ENCODE results near the gene WBP1L.
"Not testable (repeated sequence)": the region's sequence is repeated elsewhere in the genome, so short reads cannot be mapped to it uniquely, and the experiment has no call there.

WBP1L gene

GRCh38 chr10:102753718-102754117 is 10.0 kb downstream of the WBP1L start:
- in situ Hi-C loops (cut with MboI; ENCODE audit: low pct_unique_long_range_greater_than_20kb, low sequenced_read_pairs, unreplicated experiment): no loop called here
- no peak for TF ChIP-seq CTCF (IDR thresholded peaks at IDR 0.05; ENCODE audit: extremely low read depth, insufficient read depth, missing control alignments)
- DNase-seq (ENCODE audit: low spot score): no peak

GRCh38 chr10:102757323-102757722 is 13.6 kb downstream of the WBP1L start:
- DNase-seq (ENCODE audit: low spot score): no peak
- in situ Hi-C loops (cut with MboI; ENCODE audit: low pct_unique_long_range_greater_than_20kb, low sequenced_read_pairs, unreplicated experiment): no loop called here
- TF ChIP-seq CTCF (IDR thresholded peaks at IDR 0.05; ENCODE audit: extremely low read depth, insufficient read depth, missing control alignments): no peak

DNA sequence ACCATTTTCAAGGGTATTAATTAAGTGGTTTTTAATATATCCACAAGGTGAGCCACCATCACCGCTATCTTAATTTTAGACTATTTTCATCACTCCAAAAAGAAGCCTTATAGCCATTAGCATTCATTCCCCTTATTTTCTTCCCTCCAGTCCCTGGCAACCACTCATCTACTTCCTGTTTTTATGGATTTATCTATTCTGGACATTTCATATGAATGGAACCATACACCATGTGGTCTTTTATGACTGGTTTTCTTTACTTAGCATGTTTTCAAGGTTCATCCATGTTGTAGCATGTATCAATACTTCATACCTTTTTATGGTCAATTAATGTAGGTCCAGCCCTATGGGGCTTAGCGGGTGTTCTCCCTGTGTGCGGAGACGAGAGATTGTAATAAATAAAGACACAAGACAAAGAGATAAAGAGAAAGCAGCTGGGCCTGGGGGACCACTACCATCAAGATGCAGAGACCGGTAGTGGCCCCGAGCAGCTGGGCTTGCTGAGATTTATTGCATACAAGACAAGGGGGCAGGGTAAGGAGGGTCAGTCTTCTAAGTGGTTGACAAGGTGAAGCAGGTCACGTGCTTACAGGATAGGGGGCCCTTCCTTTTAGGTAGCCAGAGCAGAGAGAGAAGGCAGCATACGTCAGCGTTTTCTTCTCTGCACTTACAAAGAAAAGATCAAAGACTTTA is 14.6 kb downstream of the WBP1L start:
- TF ChIP-seq CTCF (IDR thresholded peaks at IDR 0.05; ENCODE audit: extremely low read depth, insufficient read depth, missing control alignments): no peak
- no peak for DNase-seq (ENCODE audit: low spot score)
- in situ Hi-C loops (cut with MboI; ENCODE audit: low pct_unique_long_range_greater_than_20kb, low sequenced_read_pairs, unreplicated experiment): no loop called here

DNA sequence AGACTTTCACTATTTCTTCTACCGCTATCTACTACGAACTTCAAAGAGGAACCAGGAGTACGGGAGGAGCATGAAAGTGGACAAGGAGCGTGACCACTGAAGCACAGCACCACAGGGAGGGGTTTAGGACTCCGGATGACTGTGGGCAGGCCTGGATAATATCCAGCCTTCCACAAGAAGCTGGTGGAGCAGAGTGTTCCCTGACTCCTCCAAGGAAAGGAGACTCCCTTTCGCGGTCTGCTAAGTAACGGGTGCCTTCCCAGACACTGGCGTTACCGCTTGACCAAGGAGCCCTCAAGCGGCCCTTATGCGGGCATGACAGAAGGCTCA is 15.2 kb downstream of the WBP1L start:
- DNase-seq (ENCODE audit: low spot score): not testable (repeated sequence)

GRCh38 chr10:102759497-102760210 is 15.9 kb downstream of the WBP1L start:
- in situ Hi-C loops (cut with MboI; ENCODE audit: low pct_unique_long_range_greater_than_20kb, low sequenced_read_pairs, unreplicated experiment): no loop called here
- no peak for TF ChIP-seq CTCF (IDR thresholded peaks at IDR 0.05; ENCODE audit: extremely low read depth, insufficient read depth, missing control alignments)
- DNase-seq (ENCODE audit: low spot score): no peak

More for the DNA sequence above, 15.2 kb downstream of the WBP1L start:
- in situ Hi-C loops (cut with MboI; ENCODE audit: low pct_unique_long_range_greater_than_20kb, low sequenced_read_pairs, unreplicated experiment): not testable (repeated sequence)

DNA sequence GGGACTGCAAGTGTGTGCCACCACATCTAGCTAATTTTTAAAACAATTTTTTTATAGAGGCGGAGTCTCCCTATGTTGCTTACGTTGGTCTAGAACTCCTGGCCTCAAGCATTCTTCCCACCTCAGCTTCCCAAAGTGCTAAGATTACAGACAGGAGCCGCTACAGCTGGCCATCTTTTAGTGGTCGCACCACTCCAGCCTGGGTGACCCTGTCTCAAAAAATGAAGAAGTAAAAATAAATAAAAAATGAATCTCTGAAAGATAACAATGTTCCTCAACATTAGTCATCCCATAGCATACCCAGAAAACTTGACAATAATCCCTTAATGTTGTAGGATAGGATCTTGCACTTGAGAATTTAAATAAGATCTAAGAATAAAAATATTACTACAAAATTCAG is 18.2 kb downstream of the WBP1L start:
- no peak for TF ChIP-seq CTCF (IDR thresholded peaks at IDR 0.05; ENCODE audit: extremely low read depth, insufficient read depth, missing control alignments)
- no peak for DNase-seq (ENCODE audit: low spot score)
- in situ Hi-C loops (cut with MboI; ENCODE audit: low pct_unique_long_range_greater_than_20kb, low sequenced_read_pairs, unreplicated experiment): no loop called here

- DNase-seq (ENCODE audit: low spot score): no peak
- TF ChIP-seq CTCF (IDR thresholded peaks at IDR 0.05; ENCODE audit: extremely low read depth, insufficient read depth, missing control alignments): no peak
- in situ Hi-C loops (cut with MboI; ENCODE audit: low pct_unique_long_range_greater_than_20kb, low sequenced_read_pairs, unreplicated experiment): no loop called here
These were observed 18.8 kb downstream of the WBP1L start for GRCh38 chr10:102762401-102763015.
